WTC11 (cell line): ENCODE measurements around the gene ITSN1. TPM values are rescaled to one million over a fixed set of nuclear protein-coding genes. Genes with fewer than 3 reads are reported as not detected.

Experiments used
- ATAC-seq: fragments of 200-7000 bp; cut with Tn5 transposase; 2 replicates; pipeline ENCODE4 v1.10.0; 2021; ENCODE audit warnings: mild to moderate bottlenecking, moderate library complexity
- CTCF ChIA-PET: fragments of 300-600 bp; sonication (Branson Sonifier 250); formaldehyde crosslinking; loops from one replicate; lab custom pipeline; 2021; ENCODE audit warnings: antibody characterized with exemption; lab: Charles Lee
- POLR2A ChIA-PET: fragments of 350-600 bp; sonication (Branson Sonifier 250); formaldehyde crosslinking; loops from one replicate; lab custom pipeline; 2021; ENCODE audit warnings: antibody characterized with exemption; lab: Charles Lee
- DNase-seq: peaks from one replicate; pipeline ENCODE4 v3.0.0; 2021; ENCODE audit warnings: low spot score
- H3K27ac Mint-ChIP-seq: 2 replicates; pipeline ENCODE4 v1.8.0; 2021; ENCODE audit warnings: mixed read lengths
- H3K27me3 Mint-ChIP-seq: 2 replicates; pipeline ENCODE4 v1.8.0; 2021; ENCODE audit warnings: low read depth, mild to moderate bottlenecking, moderate library complexity, mixed read lengths
- H3K36me3 Mint-ChIP-seq: 2 replicates; pipeline ENCODE4 v1.8.0; 2021; ENCODE audit warnings: mixed read lengths
- H3K4me1 Mint-ChIP-seq: 2 replicates; pipeline ENCODE4 v1.8.0; 2022; ENCODE audit warnings: mixed read lengths
- H3K4me3 Mint-ChIP-seq: 2 replicates; pipeline ENCODE4 v1.8.0; 2021; ENCODE audit warnings: mild to moderate bottlenecking, moderate library complexity, mixed read lengths
- H3K9me3 Mint-ChIP-seq: 2 replicates; pipeline ENCODE4 v1.8.0; 2021; ENCODE audit warnings: mixed read lengths
- ARID4B ChIP-seq: sonication (generic); formaldehyde crosslinking; IDR thresholded peaks from 2 replicates; pipeline ENCODE4 v1.8.0; 2023; ENCODE audit warnings: missing genetic modification reagents, mild to moderate bottlenecking, borderline replicate concordance
- ATF3 ChIP-seq: sonication (generic); formaldehyde crosslinking; conservative IDR thresholded peaks from 2 replicates; pipeline ENCODE4 v1.8.1; 2022; ENCODE audit warnings: mild to moderate bottlenecking, missing genetic modification reagents
- ATF6 ChIP-seq: sonication (generic); formaldehyde crosslinking; IDR thresholded peaks from 2 replicates; pipeline ENCODE4 v1.8.1; 2023; ENCODE audit warnings: mild to moderate bottlenecking, missing genetic modification reagents
- CBFB ChIP-seq: sonication (generic); formaldehyde crosslinking; IDR thresholded peaks from 2 replicates; pipeline ENCODE4 v1.8.1; 2022; ENCODE audit warnings: mild to moderate bottlenecking, low read depth, missing genetic modification reagents
- CDX4 ChIP-seq: fragments of 250-450 bp; sonication (Bioruptor Pico); IDR thresholded peaks from 2 replicates; pipeline ENCODE4 v1.9.0; 2021; ENCODE audit warnings: moderate library complexity, mild to moderate bottlenecking, inconsistent platforms, borderline replicate concordance
- FOXJ3 ChIP-seq: sonication (generic); formaldehyde crosslinking; IDR thresholded peaks from 2 replicates; pipeline ENCODE4 v1.9.0; 2021; ENCODE audit warnings: missing genetic modification reagents, mild to moderate bottlenecking, borderline replicate concordance
- GRHL2 ChIP-seq: fragments of 250-450 bp; sonication (Bioruptor Pico); IDR thresholded peaks from 2 replicates; pipeline ENCODE4 v1.8.0; 2022; ENCODE audit warnings: mild to moderate bottlenecking, moderate library complexity; ENCODE audit not compliant: insufficient replicate concordance, severe bottlenecking
- HMGXB4 ChIP-seq: sonication (generic); formaldehyde crosslinking; IDR thresholded peaks from 2 replicates; pipeline ENCODE4 v1.8.1; 2023; ENCODE audit warnings: mild to moderate bottlenecking, moderate library complexity, missing genetic modification reagents
- MXD4 ChIP-seq: fragments of 250-450 bp; sonication (Bioruptor Pico); IDR thresholded peaks from 2 replicates; pipeline ENCODE4 v1.8.0; 2021; ENCODE audit warnings: mild to moderate bottlenecking, moderate library complexity, borderline replicate concordance
- NR2C2 ChIP-seq: sonication (generic); formaldehyde crosslinking; IDR thresholded peaks from 2 replicates; pipeline ENCODE4 v1.8.0; 2022; ENCODE audit warnings: mild to moderate bottlenecking, missing genetic modification reagents
- NR3C1 ChIP-seq: sonication (generic); formaldehyde crosslinking; conservative IDR thresholded peaks from 2 replicates; pipeline ENCODE4 v1.8.1; 2023; ENCODE audit warnings: low read depth, mild to moderate bottlenecking, missing genetic modification reagents
- OVOL2 ChIP-seq: fragments of 250-450 bp; sonication (Bioruptor Pico); IDR thresholded peaks from 2 replicates; pipeline ENCODE4 v1.9.0; 2021; ENCODE audit warnings: mild to moderate bottlenecking, borderline replicate concordance
- RELA ChIP-seq: sonication (generic); formaldehyde crosslinking; IDR thresholded peaks from 2 replicates; pipeline ENCODE4 v1.8.1; 2022; ENCODE audit warnings: missing genetic modification reagents, mild to moderate bottlenecking, borderline replicate concordance
- SP1 ChIP-seq: sonication (generic); formaldehyde crosslinking; conservative IDR thresholded peaks from 2 replicates; pipeline ENCODE4 v1.8.1; 2022; ENCODE audit warnings: missing genetic modification reagents
- TCF7 ChIP-seq: sonication (generic); formaldehyde crosslinking; IDR thresholded peaks from 2 replicates; pipeline ENCODE4 v1.8.0; 2022; ENCODE audit warnings: mild to moderate bottlenecking, low read depth, missing genetic modification reagents, moderate library complexity
- USF2 ChIP-seq: sonication (generic); formaldehyde crosslinking; IDR thresholded peaks from 2 replicates; pipeline ENCODE4 v1.8.1; 2023; ENCODE audit warnings: mild to moderate bottlenecking, missing genetic modification reagents, moderate library complexity
- ZNF232 ChIP-seq: sonication (generic); formaldehyde crosslinking; IDR thresholded peaks from 2 replicates; pipeline ENCODE4 v1.8.0; 2022; ENCODE audit warnings: mild to moderate bottlenecking, missing genetic modification reagents
- ZNF396 ChIP-seq: fragments of 250-450 bp; sonication (Bioruptor Pico); IDR thresholded peaks from 2 replicates; pipeline ENCODE4 v1.8.0; 2021; ENCODE audit warnings: mild to moderate bottlenecking, moderate library complexity, borderline replicate concordance
- ZNF512 ChIP-seq: sonication (generic); formaldehyde crosslinking; IDR thresholded peaks from 2 replicates; pipeline ENCODE4 v1.8.1; 2022; ENCODE audit warnings: missing genetic modification reagents, borderline replicate concordance
- ZNF532 ChIP-seq: fragments of 250-450 bp; sonication (Bioruptor Pico); IDR thresholded peaks from 2 replicates; pipeline ENCODE4 v1.9.0; 2021; ENCODE audit warnings: mild to moderate bottlenecking, borderline replicate concordance
- total RNA-seq: library from RNA; stranded (reverse); gene quantifications from 3 replicates; pipeline ENCODE4 v1.2.3, GENCODE V29; 2021

Gene ITSN1
- total RNA-seq, 1 experiment from 2014 or later = 69.6 TPM

GRCh38 chr21:33870768-33871167 is 228.5 kb downstream of the ITSN1 start:
- no peaks in the 10 kb centered on the region for H3K4me1 Mint-ChIP-seq
- TF ChIP-seq NR2C2 (CRISPR knock-in tag) (no peak), RELA (CRISPR knock-in tag) (no peak), USF2 (no peak), GRHL2 (CRISPR knock-in tag) (no peak), CDX4 (CRISPR knock-in tag) (no peak), CBFB (CRISPR knock-in tag) (no peak), FOXJ3 (no peak), ZNF232 (CRISPR knock-in tag) (no peak), NR3C1 (no peak), ATF6 (CRISPR knock-in tag) (no peak), ZNF396 (CRISPR knock-in tag) (no peak), SP1 (no peak), ARID4B (no peak), HMGXB4 (no peak), OVOL2 (CRISPR knock-in tag) (no peak), MXD4 (CRISPR knock-in tag) (no peak), ZNF512 (CRISPR knock-in tag) (no peak), TCF7 (CRISPR knock-in tag) (no peak), ATF3 (CRISPR knock-in tag) (no peak), ZNF532 (CRISPR knock-in tag) (no peak)
- ATAC-seq (no peak), DNase-seq (no peak)
- CTCF ChIA-PET = no interaction called here
- POLR2A ChIA-PET = no interaction called here
- H3K27me3 Mint-ChIP-seq = no peaks in the 10 kb centered on the region
- H3K36me3 Mint-ChIP-seq = peaks cover 2% of the 10 kb centered on the region; the same call in 1 of the 2 replicates
- peaks cover 13% of the 10 kb centered on the region for H3K9me3 Mint-ChIP-seq
- H3K27ac Mint-ChIP-seq = no peak overlapping the region
- no peak overlapping the region for H3K4me3 Mint-ChIP-seq
